Endodermal cell (in vitro differentiated cells): ENCODE measurements around the gene DYRK1B. TPM values are rescaled to one million over a fixed set of nuclear protein-coding genes. Genes with fewer than 3 reads are reported as not detected.
"Not testable (repeated sequence)": the region's sequence is repeated elsewhere in the genome, so short reads cannot be mapped to it uniquely, and the experiment has no call there.

Experiments
- DNase-seq: peaks from one replicate; pipeline ENCODE4 v3.0.0-alpha.2; 2017
- H3K27ac ChIP-seq: 2 replicates; pipeline ENCODE4 v1.5.1; 2013; ENCODE audit warnings: mild to moderate bottlenecking, low read depth, low read length, moderate library complexity
- H3K27me3 ChIP-seq: 2 replicates; pipeline ENCODE4 v1.6.1; 2013; ENCODE audit warnings: mild to moderate bottlenecking, low read length, moderate library complexity; ENCODE audit not compliant: insufficient read depth, control insufficient read depth, poor library complexity, severe bottlenecking
- H3K36me3 ChIP-seq: 2 replicates; pipeline ENCODE4 v1.7.0; 2013; ENCODE audit warnings: mild to moderate bottlenecking, low read length, moderate library complexity; ENCODE audit not compliant: control insufficient read depth, insufficient read depth
- H3K4me1 ChIP-seq: one replicate; pipeline ENCODE4 v1.7.0; 2013; ENCODE audit warnings: low read length; ENCODE audit not compliant: control insufficient read depth, insufficient read depth
- H3K4me3 ChIP-seq: 2 replicates; pipeline ENCODE4 v1.5.1; 2013; ENCODE audit warnings: mild to moderate bottlenecking, low read length, moderate library complexity
- H3K9ac ChIP-seq: 2 replicates; pipeline ENCODE4 v1.6.1; 2013; ENCODE audit warnings: mild to moderate bottlenecking, low read length, moderate library complexity; ENCODE audit not compliant: poor library complexity, severe bottlenecking; ENCODE audit errors: extremely low read depth
- H3K9me3 ChIP-seq: 2 replicates; pipeline ENCODE4 v1.6.1; 2013; ENCODE audit warnings: mild to moderate bottlenecking, low read length, moderate library complexity; ENCODE audit not compliant: control insufficient read depth
- H3K27ac Mint-ChIP-seq: 2 replicates; pipeline ENCODE4 v1.8.0; 2020; ENCODE audit warnings: mixed read lengths
- H3K27me3 Mint-ChIP-seq: 2 replicates; pipeline ENCODE4 v1.8.0; 2021; ENCODE audit warnings: mild to moderate bottlenecking, mixed read lengths; ENCODE audit not compliant: insufficient read depth
- H3K36me3 Mint-ChIP-seq: 2 replicates; pipeline ENCODE4 v1.8.0; 2020; ENCODE audit warnings: low read depth, mixed read lengths
- H3K4me1 Mint-ChIP-seq: 2 replicates; pipeline ENCODE4 v1.8.0; 2020; ENCODE audit warnings: mixed read lengths
- H3K4me3 Mint-ChIP-seq: 2 replicates; pipeline ENCODE4 v1.8.0; 2020; ENCODE audit warnings: mild to moderate bottlenecking, moderate library complexity, mixed read lengths
- H3K9me3 Mint-ChIP-seq: 2 replicates; pipeline ENCODE4 v1.8.0; 2020; ENCODE audit warnings: mild to moderate bottlenecking, mixed read lengths
- CTCF ChIP-seq: fragments of 200-600 bp; sonication (generic); conservative IDR thresholded peaks from 2 replicates; pipeline ENCODE4 v1.5.0; 2021; ENCODE audit warnings: antibody characterized with exemption, mild to moderate bottlenecking
- whole genome bisulfite sequencing, 2 experiments: methylation state at CpG; one replicate each; pipeline versions ENCODE4 v1.1.5 to v1.1.7; 2013; ENCODE audit warnings: missing lambda C conversion rate in 2 of 2, mixed read lengths in 1 of 2; ENCODE audit not compliant: insufficient coverage in 1 of 2, insufficient read length in 1 of 2; 5-methylcytosine and 5-hydroxymethylcytosine counted together
- long read RNA-seq, 4 experiments: library from polyadenylated mRNA in 2 of 4; library from RNA in 1 of 4; library from capped mRNA in 1 of 4; stranded (forward) in 3 of 4; unstranded in 1 of 4; transcript quantifications; one replicate each; pipeline ENCODE4 v2.0.0, GENCODE V29; 2020 to 2021; ENCODE audit warnings: inconsistent platforms in 1 of 4
- polyA plus RNA-seq, 2 experiments: library from polyadenylated mRNA; stranded (reverse); fragments of 50-300 nt; gene quantifications; one replicate each; pipeline ENCODE4 v1.2.3, GENCODE V29; 2013
- total RNA-seq, 2 donors: library from RNA; stranded (reverse); fragmentation: NEBNext Ultra II Directional in 1 of 2; extraction: Animal tissue kit (Norgen Biotek cat#: 25700) in 1 of 2; gene quantifications; 2 replicates in 1 of 2; 3 replicates in 1 of 2; pipeline ENCODE4 v1.2.1, GENCODE V29; 2021

DYRK1B gene
- 10 to 100 TPM; 21.8 to 37.7 TPM for total RNA-seq
- 32.8 TPM for polyA plus RNA-seq (2013, experiment 1 of 2)
- 27.3 TPM for polyA plus RNA-seq (2013, experiment 2 of 2)
- long read RNA-seq, experiment 1, partial matches to known transcripts: 7 of 14 reads
- long read RNA-seq, experiment 1, other reads (novel, unspliced or antisense): 4 of 14 reads
- long read RNA-seq, experiment 2, transcript DYRK1B-201 (11 exons, 2,535 nt): major isoform, 22 of 52 reads
- long read RNA-seq, experiment 2, transcript DYRK1B-204 (11 exons, 2,724 nt): minor isoform, 5 of 52 reads
- long read RNA-seq, experiment 2, transcript DYRK1B-203 (11 exons, 2,007 nt): minor isoform, 13 of 52 reads
- long read RNA-seq, experiment 2, partial matches to known transcripts: 7 of 52 reads
- long read RNA-seq, experiment 2, other reads (novel, unspliced or antisense): 5 of 52 reads
- long read RNA-seq, experiment 3, transcript DYRK1B-203 (11 exons, 2,007 nt): major isoform, 20 of 23 reads
- long read RNA-seq, experiment 3, partial matches to known transcripts: 1 of 23 reads
- long read RNA-seq, experiment 3, other reads (novel, unspliced or antisense): 0 of 23 reads
- long read RNA-seq, experiment 4, partial matches to known transcripts: 1 of 3 reads
- long read RNA-seq, experiment 4, other reads (novel, unspliced or antisense): 0 of 3 reads

DNA sequence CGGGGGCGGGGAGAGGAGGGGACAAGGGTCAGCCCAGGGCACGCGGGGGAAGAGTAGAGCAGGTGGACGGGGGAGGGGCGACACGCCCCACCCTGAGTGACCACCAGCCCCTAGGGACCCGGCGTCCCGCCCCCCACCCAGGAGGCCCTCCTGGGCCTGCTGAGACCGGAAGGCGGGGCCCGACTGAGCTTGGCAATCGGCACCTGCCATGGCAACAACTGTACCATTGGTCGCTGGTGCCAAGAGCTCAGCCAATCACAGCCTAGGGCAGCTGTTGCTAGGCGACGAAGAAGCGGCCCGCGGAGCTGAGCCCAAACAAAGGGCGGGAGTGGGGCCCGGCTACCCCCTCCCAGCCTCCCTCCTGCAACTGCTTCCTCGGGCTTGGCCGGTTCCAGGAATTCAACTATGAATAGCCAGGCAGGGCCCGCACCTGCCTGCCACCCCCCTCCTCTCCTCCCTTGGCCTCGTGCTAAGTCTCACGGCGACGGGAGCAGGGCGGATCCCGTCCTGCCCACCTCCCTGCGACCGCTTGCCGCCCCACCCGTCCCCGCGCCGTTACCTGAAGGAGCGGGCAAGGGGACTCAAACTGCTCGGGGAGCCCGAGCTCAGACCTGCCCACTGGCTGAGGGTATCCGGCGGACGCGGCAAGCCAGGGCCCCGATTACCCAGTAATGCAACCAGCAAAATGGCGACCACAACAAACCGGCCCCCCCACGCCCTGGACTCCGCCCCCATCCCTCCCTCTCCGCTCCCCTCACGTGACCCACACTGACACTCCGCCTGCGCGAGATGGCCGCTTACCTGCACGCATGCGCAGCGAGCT, at the start of gene DYRK1B:
Gene DYRK1B (minus strand): TSS at position 699 of the 823 bp plus-strand sequence. CDS start 2,295 bp downstream, outside the sequence.
- H3K4me1 ChIP-seq: no peaks in the 10 kb centered on the region
- Mint-ChIP-seq H3K27me3 (no peaks in the 10 kb centered on the region), H3K4me1 (peaks cover 17% of the 10 kb centered on the region), H3K4me3 (peak within 1 kb of the TSS; percentile 79), H3K27ac (peak within 1 kb of the TSS; percentile 79), H3K36me3 (peaks cover 66% of the 10 kb centered on the region), H3K9me3 (no peaks in the 10 kb centered on the region)
- H3K27ac ChIP-seq: peak within 1 kb of the TSS; percentile 100
- no peak for TF ChIP-seq CTCF
- peak; percentile 99 for DNase-seq
- H3K9ac ChIP-seq: peak within 1 kb of the TSS; percentile 99
- 0 to 1% methylated on average over 12 to 59 of the region's 59 CpGs for WGBS, 2 experiments
- H3K4me3 ChIP-seq: peak within 1 kb of the TSS; percentile 89
- H3K9me3 ChIP-seq: no peaks in the 10 kb centered on the region
- H3K36me3 ChIP-seq: peaks cover 75% of the 10 kb centered on the region
- H3K27me3 ChIP-seq: no peaks in the 10 kb centered on the region

GRCh38 chr19:39882645-39883044, 48.7 kb upstream of the DYRK1B start:
- not testable (repeated sequence) for H3K4me1 Mint-ChIP-seq, H3K36me3 Mint-ChIP-seq, H3K27me3 ChIP-seq, H3K9me3 Mint-ChIP-seq, H3K36me3 ChIP-seq, H3K27me3 Mint-ChIP-seq, H3K9ac ChIP-seq, H3K9me3 ChIP-seq, H3K4me1 ChIP-seq, H3K27ac ChIP-seq, DNase-seq, H3K27ac Mint-ChIP-seq, H3K4me3 Mint-ChIP-seq, H3K4me3 ChIP-seq
- 67 to 85% methylated on average over 2 to 4 of the region's 10 CpGs for WGBS, 2 experiments

DNA sequence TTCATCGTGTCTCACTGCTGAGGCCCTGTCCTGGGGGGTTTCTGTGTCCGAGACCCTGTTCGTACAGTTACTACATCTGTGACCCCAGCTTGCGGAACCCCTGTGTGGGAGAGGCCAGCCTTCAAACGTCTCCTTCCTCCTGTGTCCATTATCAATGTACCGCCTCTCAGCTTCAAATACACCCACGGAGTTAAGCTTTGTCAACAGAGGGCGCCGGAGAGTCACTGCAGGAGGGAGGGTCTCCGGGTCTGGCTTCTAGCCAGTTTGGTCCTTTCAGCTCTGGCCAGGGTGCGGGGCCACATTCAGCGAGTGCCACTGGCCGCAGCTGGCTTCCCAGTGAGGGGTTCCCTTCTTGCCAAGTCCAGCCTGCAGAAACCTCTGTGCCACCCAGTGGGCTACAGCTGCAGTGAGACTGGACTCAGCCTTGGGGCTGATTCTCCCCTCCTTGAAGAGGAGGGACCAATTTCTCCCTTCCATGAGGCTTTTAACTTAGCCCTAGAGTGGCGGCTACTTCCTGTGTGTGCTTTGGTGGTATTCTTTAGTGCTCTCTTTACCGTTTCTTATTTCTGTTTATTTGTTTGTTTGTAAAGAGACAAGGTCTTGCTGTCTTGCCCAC, 47.6 kb upstream of the DYRK1B start:
- DNase-seq: peak; percentile 93
- H3K9ac ChIP-seq, H3K4me3 Mint-ChIP-seq, H3K4me1 ChIP-seq, H3K9me3 ChIP-seq, H3K4me3 ChIP-seq, H3K27me3 ChIP-seq, H3K36me3 ChIP-seq, H3K36me3 Mint-ChIP-seq, H3K9me3 Mint-ChIP-seq, H3K27ac Mint-ChIP-seq, H3K27me3 Mint-ChIP-seq, H3K27ac ChIP-seq, H3K4me1 Mint-ChIP-seq: not testable (repeated sequence)
- peak; percentile 79 for TF ChIP-seq CTCF
- WGBS, 2 experiments: 17 to 22% methylated on average over 1 to 13 of the region's 15 CpGs

- H3K9me3 ChIP-seq, H3K27me3 Mint-ChIP-seq, DNase-seq, H3K4me1 ChIP-seq, H3K27me3 ChIP-seq, H3K36me3 ChIP-seq, H3K36me3 Mint-ChIP-seq, H3K27ac ChIP-seq, H3K4me3 ChIP-seq, H3K4me1 Mint-ChIP-seq, H3K9me3 Mint-ChIP-seq, H3K9ac ChIP-seq, H3K4me3 Mint-ChIP-seq, H3K27ac Mint-ChIP-seq: not testable (repeated sequence)
- 93 to 100% methylated on average over 4 of the region's 5 CpGs for WGBS, 2 experiments
These were observed 46.3 kb upstream of the DYRK1B start for GRCh38 chr19:39880241-39880640.

GRCh38 chr19:39879796-39880195, 45.8 kb upstream of the DYRK1B start:
- H3K9ac ChIP-seq, H3K27me3 Mint-ChIP-seq, H3K27ac Mint-ChIP-seq: not testable (repeated sequence)

More at GRCh38 chr19:39879796-39880195, 45.8 kb upstream of the DYRK1B start:
- H3K4me3 Mint-ChIP-seq, H3K27ac ChIP-seq, H3K27me3 ChIP-seq, DNase-seq, H3K4me1 ChIP-seq, H3K9me3 Mint-ChIP-seq, H3K4me3 ChIP-seq, H3K4me1 Mint-ChIP-seq, H3K36me3 Mint-ChIP-seq, H3K36me3 ChIP-seq, H3K9me3 ChIP-seq: not testable (repeated sequence)
- WGBS, 2 experiments: 100% methylated on average over 1 of the region's 8 CpGs
